Endothelial cell of umbilical vein (primary cell): ENCODE results near the gene CBLB. TPM values are rescaled to one million over a fixed set of nuclear protein-coding genes. Genes with fewer than 3 reads are reported as not detected.

Source experiments
- BruUV-seq: library from RNA; stranded (reverse); fragments of 400-500 nt; replicated peaks from 2 replicates; lab custom pipeline; 2021; lab: Mats Ljungman, UMichigan
- CTCF ChIA-PET: fragments of 300-600, 350-600 bp; sonication (Branson Sonifier 250); formaldehyde crosslinking; loops from one replicate; lab custom pipeline; 2021; ENCODE audit warnings: antibody characterized with exemption, inconsistent platforms; lab: Charles Lee
- POLR2A ChIA-PET: fragments of 300-600, 350-600 bp; sonication (Branson Sonifier 250); formaldehyde crosslinking; loops from one replicate; lab custom pipeline; 2021; ENCODE audit warnings: antibody characterized with exemption, inconsistent platforms; lab: Charles Lee
- DNase-seq: peaks from one replicate; pipeline ENCODE4 v3.0.0-alpha.2; 2011; ENCODE audit warnings: low read depth, low spot score
- FAIRE-seq: peaks from 2 replicates; lab custom pipeline; 2011; peaks lifted over from hg19 to GRCh38; lab: Jason Lieb, UNC
- H2AFZ ChIP-seq: 2 replicates; pipeline ENCODE4 v1.6.0; 2012; ENCODE audit warnings: low read depth, low read length, control low read depth, inconsistent platforms
- H3K27ac ChIP-seq: 2 replicates; pipeline ENCODE4 v1.5.1; 2011; ENCODE audit warnings: low read depth, mild to moderate bottlenecking, control low read depth, low read length, moderate library complexity; ENCODE audit not compliant: insufficient read depth
- H3K27me3 ChIP-seq, 2 experiments: 2 replicates each; pipeline versions ENCODE4 v1.6.0 to v1.6.1; 2011; ENCODE audit warnings: low read length in 2 of 2, mixed read lengths in 1 of 2; ENCODE audit not compliant: control insufficient read depth in 2 of 2, insufficient read depth in 2 of 2
- H3K36me3 ChIP-seq, 2 experiments: 2 replicates in 1 of 2; 3 replicates in 1 of 2; pipeline ENCODE4 v1.5.1; 2011; ENCODE audit warnings: low read length in 2 of 2, mild to moderate bottlenecking in 1 of 2, moderate library complexity in 1 of 2; ENCODE audit not compliant: control insufficient read depth in 2 of 2, insufficient read depth in 2 of 2; ENCODE audit errors: extremely low read depth in 1 of 2
- H3K4me1 ChIP-seq: 3 replicates; pipeline ENCODE4 v1.5.1; 2011; ENCODE audit warnings: mild to moderate bottlenecking, low read length; ENCODE audit not compliant: control insufficient read depth, insufficient read depth; ENCODE audit errors: extremely low read depth
- H3K4me2 ChIP-seq: 2 replicates; pipeline ENCODE4 v1.6.1; 2011; ENCODE audit warnings: low read length, control low read depth, mixed read lengths; ENCODE audit not compliant: insufficient read depth
- H3K4me3 ChIP-seq, 3 experiments: fragments of 200-600 bp in 1 of 3; sonication (generic), shearing (Covaris generic) in 1 of 3; replicated peaks in 1 of 3; 2 replicates each; pipeline ENCODE4 v1.5.1; 2011 to 2016; ENCODE audit warnings: control low read depth in 3 of 3, low read length in 3 of 3, mild to moderate bottlenecking in 2 of 3, inconsistent platforms in 1 of 3, low read depth in 1 of 3, moderate library complexity in 1 of 3; ENCODE audit not compliant: insufficient read depth in 1 of 3
- H3K79me2 ChIP-seq: 2 replicates; pipeline ENCODE4 v1.6.0; 2012; ENCODE audit warnings: low read length, inconsistent platforms; ENCODE audit not compliant: control insufficient read depth, insufficient read depth
- H3K9ac ChIP-seq: replicated peaks from 2 replicates; pipeline ENCODE3; 2011; ENCODE audit warnings: low read length, control low read depth; ENCODE audit not compliant: insufficient read depth; ENCODE audit errors: extremely low read depth
- H3K9me1 ChIP-seq: replicated peaks from 3 replicates; pipeline ENCODE4 v1.6.0; 2011; ENCODE audit warnings: mild to moderate bottlenecking, low read length; ENCODE audit not compliant: control insufficient read depth, insufficient read depth; ENCODE audit errors: extremely low read depth
- H3K9me3 ChIP-seq: replicated peaks from 2 replicates; pipeline ENCODE4 v1.5.1; 2012; ENCODE audit warnings: low read length, inconsistent platforms; ENCODE audit not compliant: control insufficient read depth, insufficient read depth
- H4K20me1 ChIP-seq: replicated peaks from 2 replicates; pipeline ENCODE3; 2011; ENCODE audit warnings: mild to moderate bottlenecking, low read length; ENCODE audit not compliant: control insufficient read depth, insufficient read depth; ENCODE audit errors: extremely low read depth
- EZH2 ChIP-seq: IDR thresholded peaks from 2 replicates; pipeline ENCODE4 v1.6.1; 2012; ENCODE audit warnings: borderline replicate concordance, low read depth, mild to moderate bottlenecking, moderate library complexity, low read length, inconsistent platforms; ENCODE audit not compliant: severe bottlenecking
- FOS ChIP-seq: IDR thresholded peaks from 2 replicates; pipeline ENCODE4 v1.6.1; 2011; ENCODE audit warnings: mild to moderate bottlenecking, low read length, moderate library complexity, borderline replicate concordance; ENCODE audit not compliant: insufficient read depth
- GATA2 ChIP-seq: IDR thresholded peaks from 2 replicates; pipeline ENCODE4 v1.7.0; 2011; ENCODE audit warnings: low read depth, mild to moderate bottlenecking, moderate library complexity, mixed read lengths, low read length; ENCODE audit not compliant: insufficient read length, insufficient read depth
- JUN ChIP-seq: IDR thresholded peaks from 2 replicates; pipeline ENCODE4 v1.6.1; 2011; ENCODE audit warnings: borderline replicate concordance, low read depth; ENCODE audit not compliant: insufficient read length, insufficient read depth
- MAX ChIP-seq: IDR thresholded peaks from 2 replicates; pipeline ENCODE4 v1.6.1; 2011; ENCODE audit not compliant: insufficient read depth, insufficient read length
- MYC ChIP-seq: IDR thresholded peaks from one replicate; pipeline ENCODE4 v1.6.1; 2011; ENCODE audit warnings: mild to moderate bottlenecking, low read depth, low read length
- POLR2A ChIP-seq: IDR thresholded peaks from 2 replicates; pipeline ENCODE4 v1.6.1; 2012; ENCODE audit warnings: low read depth, mild to moderate bottlenecking, control low read depth, low read length
- POLR2AphosphoS5 ChIP-seq: IDR thresholded peaks from 2 replicates; pipeline ENCODE4 v1.6.1; 2012; ENCODE audit warnings: low read depth, mild to moderate bottlenecking, control low read depth, low read length, moderate library complexity; ENCODE audit not compliant: insufficient read depth
- dilution Hi-C: fragments of 300-500 bp; cut with MboI; formaldehyde crosslinking; loops from one replicate; pipeline ENCODE4 v1.15.0; 2019; ENCODE audit warnings: low sequenced_read_pairs; ENCODE audit not compliant: extremely low pct_ligation_motif_present
- intact Hi-C: fragments of 100-400 bp; cut with micrococcal nuclease; formaldehyde crosslinking; loops from one replicate; pipeline ENCODE4 v1.10.0; 2022
- polyA plus RNA-seq, 4 experiments: library from polyadenylated mRNA; depleted of rRNA in 3 of 4; stranded (reverse) in 3 of 4; unstranded in 1 of 4; fragments of >200 nt; gene quantifications; 2 replicates each; pipeline versions ENCODE4 v1.2.1 to v1.2.3, GENCODE V29; 2011 to 2012; ENCODE audit warnings: missing spikeins in 1 of 4
- total RNA-seq: library from RNA; stranded (reverse); gene quantifications from 2 replicates; pipeline ENCODE4 v1.2.3, GENCODE V29; 2021
- TF ChIP-seq, protein P1 (sequence below), 2 donors: IDR thresholded peaks; 1 replicate in 1 of 2; 2 replicates in 1 of 2; pipeline ENCODE4 v1.5.1; 2011; ENCODE audit warnings: low read length in 2 of 2, mild to moderate bottlenecking in 2 of 2, moderate library complexity in 2 of 2, control low read depth in 1 of 2, inconsistent platforms in 1 of 2, low read depth in 1 of 2; ENCODE audit not compliant: insufficient read depth in 1 of 2; ENCODE audit errors: extremely low read depth in 1 of 2

The CBLB gene
- total and polyA plus RNA-seq, 2 donors (not counting 3 experiments of a cell fraction or from before 2014, with no cell fraction given): 17.8 to 39.6 TPM

DNA sequence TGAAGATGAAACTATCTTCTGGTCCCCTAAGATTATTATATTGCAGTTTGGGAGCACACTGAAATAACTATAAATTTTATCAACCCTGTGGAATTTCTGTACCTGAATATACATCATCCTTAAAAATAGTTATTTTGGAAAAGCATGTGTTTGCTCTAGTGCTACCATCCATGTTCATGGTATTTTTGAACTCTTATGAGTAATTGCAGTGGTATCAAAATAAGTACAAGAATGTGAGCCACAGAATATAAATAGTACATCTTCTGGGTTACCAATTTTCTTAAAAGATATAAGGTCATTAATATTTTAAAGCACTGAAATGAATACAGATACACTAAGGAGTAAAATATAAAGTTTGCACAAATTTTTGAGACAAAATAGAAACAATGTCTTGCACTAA, 206.5 kb downstream of the CBLB start:
- dilution Hi-C loops: no loop called here

More for the DNA sequence above, 206.5 kb downstream of the CBLB start:
- Histone ChIP-seq H3K4me2 (no peak overlapping the region), H3K36me3 (peaks cover 0 to 6% of the 10 kb centered on the region in 2 experiments), H4K20me1 (no peaks in the 10 kb centered on the region), H3K27ac (no peak overlapping the region), H3K4me3 (no peak overlapping the region), H3K79me2 (no peaks in the 10 kb centered on the region), H2AFZ (no peak overlapping the region), H3K4me1 (no peaks in the 10 kb centered on the region), H3K9me3 (no peaks in the 10 kb centered on the region), H3K9ac (no peak overlapping the region), H3K9me1 (peaks cover 2% of the 10 kb centered on the region), H3K27me3 (no peaks in the 10 kb centered on the region)
- intact Hi-C loops: no loop called here
- FAIRE-seq: no peak
- DNase-seq: no peak
- CTCF ChIA-PET: no interaction called here
- POLR2A ChIA-PET: no interaction called here
- BruUV-seq: no TSS peak
- TF ChIP-seq FOS: no peak
- TF ChIP-seq JUN: no peak
- TF ChIP-seq, protein P1, sequence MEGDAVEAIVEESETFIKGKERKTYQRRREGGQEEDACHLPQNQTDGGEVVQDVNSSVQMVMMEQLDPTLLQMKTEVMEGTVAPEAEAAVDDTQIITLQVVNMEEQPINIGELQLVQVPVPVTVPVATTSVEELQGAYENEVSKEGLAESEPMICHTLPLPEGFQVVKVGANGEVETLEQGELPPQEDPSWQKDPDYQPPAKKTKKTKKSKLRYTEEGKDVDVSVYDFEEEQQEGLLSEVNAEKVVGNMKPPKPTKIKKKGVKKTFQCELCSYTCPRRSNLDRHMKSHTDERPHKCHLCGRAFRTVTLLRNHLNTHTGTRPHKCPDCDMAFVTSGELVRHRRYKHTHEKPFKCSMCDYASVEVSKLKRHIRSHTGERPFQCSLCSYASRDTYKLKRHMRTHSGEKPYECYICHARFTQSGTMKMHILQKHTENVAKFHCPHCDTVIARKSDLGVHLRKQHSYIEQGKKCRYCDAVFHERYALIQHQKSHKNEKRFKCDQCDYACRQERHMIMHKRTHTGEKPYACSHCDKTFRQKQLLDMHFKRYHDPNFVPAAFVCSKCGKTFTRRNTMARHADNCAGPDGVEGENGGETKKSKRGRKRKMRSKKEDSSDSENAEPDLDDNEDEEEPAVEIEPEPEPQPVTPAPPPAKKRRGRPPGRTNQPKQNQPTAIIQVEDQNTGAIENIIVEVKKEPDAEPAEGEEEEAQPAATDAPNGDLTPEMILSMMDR (IDR thresholded peaks at IDR 0.05; ENCODE audit: extremely low read depth in 1 of 2, insufficient read depth in 1 of 2, low read depth in 1 of 2, low read length in 2 of 2): no peak
- TF ChIP-seq MAX: no peak
- no peak for TF ChIP-seq POLR2AphosphoS5
- TF ChIP-seq GATA2: no peak
- TF ChIP-seq POLR2A: no peak
- no peak for TF ChIP-seq EZH2
- no peak for TF ChIP-seq MYC
